RWPE1 (cell line): Measurements from ENCODE around the gene RXRA.

Source experiments
- CTCF ChIA-PET: fragments of 350-600 bp; sonication (Branson Sonifier 250); formaldehyde crosslinking; extraction: SDS; loops from one replicate; lab custom pipeline; 2021; lab: Yijun Ruan, JAX
- POLR2A ChIA-PET: fragments of 400-600 bp; formaldehyde crosslinking; extraction: SDS; loops from one replicate; lab custom pipeline; 2020; ENCODE audit warnings: antibody characterized with exemption; ENCODE audit not compliant: low non-redundant PET; lab: Yijun Ruan, JAX
- DNase-seq: peaks from one replicate; pipeline ENCODE4 v3.0.0; 2012; ENCODE audit warnings: low spot score
- H3K27ac ChIP-seq: fragments of 450-650 bp; 2 replicates; pipeline ENCODE4 v1.5.1; 2017
- CTCF ChIP-seq: fragments of 450-650 bp; conservative IDR thresholded peaks from 2 replicates; pipeline ENCODE4 v1.5.1; 2017; ENCODE audit warnings: low read depth, mild to moderate bottlenecking

The RXRA gene

GRCh38 chr9:134486596-134486995 lies 160.3 kb downstream of the RXRA start:
- no peak for TF ChIP-seq CTCF
- ChIA-PET CTCF (interaction anchor here (1.1 kb wide), 1 partner anchor 16 kb away, joined by 4 read pairs; no protein-coding TSS in a partner anchor), POLR2A (no interaction called here)
- DNase-seq, result no peak
- no peak overlapping the region for H3K27ac ChIP-seq
